ENCODE results near the gene FOXB2. TPM values are rescaled to one million over a fixed set of nuclear protein-coding genes. Genes with fewer than 3 reads are reported as not detected.
A peak's percentile ranks its signal among the peaks of the same experiment; 100 is the strongest.

FOXB2 gene
- total and polyA plus RNA-seq, 7 donors, result not detected

DNA sequence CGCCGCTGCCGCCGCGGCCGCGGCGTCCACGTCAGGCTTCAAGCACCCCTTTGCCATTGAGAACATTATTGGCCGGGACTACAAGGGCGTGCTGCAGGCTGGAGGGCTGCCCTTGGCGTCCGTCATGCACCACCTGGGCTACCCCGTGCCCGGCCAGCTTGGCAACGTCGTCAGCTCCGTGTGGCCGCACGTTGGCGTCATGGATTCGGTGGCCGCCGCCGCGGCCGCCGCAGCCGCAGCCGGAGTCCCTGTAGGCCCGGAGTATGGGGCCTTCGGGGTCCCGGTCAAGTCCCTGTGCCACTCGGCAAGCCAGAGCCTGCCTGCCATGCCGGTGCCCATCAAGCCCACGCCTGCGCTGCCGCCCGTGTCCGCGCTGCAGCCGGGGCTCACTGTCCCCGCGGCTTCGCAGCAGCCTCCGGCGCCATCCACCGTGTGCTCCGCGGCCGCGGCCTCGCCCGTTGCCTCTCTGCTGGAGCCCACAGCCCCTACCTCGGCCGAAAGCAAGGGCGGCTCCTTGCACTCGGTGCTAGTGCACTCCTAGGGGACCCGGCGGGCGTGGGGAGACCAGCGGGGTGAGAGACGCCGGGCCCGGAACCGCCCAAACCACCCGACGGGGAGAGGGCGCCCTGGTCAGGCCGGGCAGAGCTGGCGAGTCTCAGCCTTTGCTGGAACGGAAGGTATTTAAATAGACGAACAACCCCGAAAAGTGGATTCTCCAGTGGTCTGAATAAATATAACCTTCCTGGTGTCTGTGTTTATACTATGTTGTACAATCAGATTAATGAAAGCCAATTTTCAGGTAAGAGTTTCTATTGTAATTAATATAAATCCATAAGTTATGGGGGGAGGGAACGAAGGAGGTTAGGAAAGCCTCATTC lies 1.2 kb downstream of the FOXB2 start:
- intact Hi-C loops (cut with DNase I), result no loop called here
- Histone ChIP-seq H3K9me3 (no peaks in the 10 kb centered on the region), H3K4me3 (peak overlapping the region in 2 of 4 donors; percentile 11 to 12), H3K27me3 (peaks cover 70 to 100% (median 90%) of the 10 kb centered on the region in 3 donors), H3K36me3 (no peaks in the 10 kb centered on the region), H3K4me1 (peaks cover 0 to 57% (median 53%) of the 10 kb centered on the region in 4 donors), H3K27ac (no peak overlapping the region)
- TF ChIP-seq POLR2A (IDR thresholded peaks at IDR 0.05) (no peak), EP300 (IDR thresholded peaks at IDR 0.05) (no peak), POLR2AphosphoS5 (IDR thresholded peaks at IDR 0.05) (no peak)
- TF ChIP-seq, protein P1, sequence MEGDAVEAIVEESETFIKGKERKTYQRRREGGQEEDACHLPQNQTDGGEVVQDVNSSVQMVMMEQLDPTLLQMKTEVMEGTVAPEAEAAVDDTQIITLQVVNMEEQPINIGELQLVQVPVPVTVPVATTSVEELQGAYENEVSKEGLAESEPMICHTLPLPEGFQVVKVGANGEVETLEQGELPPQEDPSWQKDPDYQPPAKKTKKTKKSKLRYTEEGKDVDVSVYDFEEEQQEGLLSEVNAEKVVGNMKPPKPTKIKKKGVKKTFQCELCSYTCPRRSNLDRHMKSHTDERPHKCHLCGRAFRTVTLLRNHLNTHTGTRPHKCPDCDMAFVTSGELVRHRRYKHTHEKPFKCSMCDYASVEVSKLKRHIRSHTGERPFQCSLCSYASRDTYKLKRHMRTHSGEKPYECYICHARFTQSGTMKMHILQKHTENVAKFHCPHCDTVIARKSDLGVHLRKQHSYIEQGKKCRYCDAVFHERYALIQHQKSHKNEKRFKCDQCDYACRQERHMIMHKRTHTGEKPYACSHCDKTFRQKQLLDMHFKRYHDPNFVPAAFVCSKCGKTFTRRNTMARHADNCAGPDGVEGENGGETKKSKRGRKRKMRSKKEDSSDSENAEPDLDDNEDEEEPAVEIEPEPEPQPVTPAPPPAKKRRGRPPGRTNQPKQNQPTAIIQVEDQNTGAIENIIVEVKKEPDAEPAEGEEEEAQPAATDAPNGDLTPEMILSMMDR (IDR thresholded peaks at IDR 0.05), result no peak
- DNase-seq, result no peak
- WGBS, 2 donors, result 2% methylated on average over 75 of the region's 75 CpGs

DNA sequence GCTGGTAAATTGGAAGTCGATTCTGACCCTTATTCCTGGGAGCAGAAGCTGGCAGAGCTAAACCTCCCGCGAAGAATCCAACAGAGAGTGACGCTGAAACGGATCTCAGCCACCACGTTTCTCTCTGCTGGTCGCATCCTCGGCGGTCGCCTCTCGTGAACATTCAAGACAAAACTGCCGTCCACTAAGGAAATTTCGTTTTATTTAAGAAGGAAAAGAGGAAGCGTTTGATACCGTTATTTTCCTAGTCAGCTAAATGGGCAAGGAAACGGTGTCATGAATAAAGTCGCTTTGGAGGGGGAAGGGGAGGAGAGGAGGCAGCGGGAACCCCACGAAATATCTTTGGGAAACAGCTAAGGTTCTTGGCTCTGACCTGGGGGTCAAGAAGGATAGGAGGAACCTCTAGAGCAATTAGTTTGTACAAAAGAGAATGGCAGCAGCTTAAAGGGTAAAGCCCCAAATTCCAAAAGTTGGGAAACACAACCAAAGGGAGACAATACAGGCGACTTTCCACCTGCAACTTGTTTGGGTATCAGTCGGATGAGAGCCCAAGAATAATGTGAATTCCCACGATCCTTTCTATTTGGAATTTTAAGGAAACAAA lies 1.9 kb downstream of the FOXB2 start:
- Histone ChIP-seq H3K27me3 (peaks cover 63 to 100% (median 82%) of the 10 kb centered on the region in 3 donors), H3K36me3 (no peaks in the 10 kb centered on the region), H3K27ac (no peak overlapping the region), H3K4me3 (no peak overlapping the region), H3K4me1 (peaks cover 0 to 49% (median 46%) of the 10 kb centered on the region in 4 donors), H3K9me3 (no peaks in the 10 kb centered on the region)
- no peak for DNase-seq
- WGBS, 2 donors, result 4 to 8% methylated on average over 22 of the region's 22 CpGs
- intact Hi-C loops (cut with DNase I), result no loop called here
- TF ChIP-seq, protein P1 (IDR thresholded peaks at IDR 0.05), result no peak
- TF ChIP-seq POLR2AphosphoS5 (IDR thresholded peaks at IDR 0.05), result peak in 3 of 4 donors; percentile 56 to 80 (median 64)

DNA sequence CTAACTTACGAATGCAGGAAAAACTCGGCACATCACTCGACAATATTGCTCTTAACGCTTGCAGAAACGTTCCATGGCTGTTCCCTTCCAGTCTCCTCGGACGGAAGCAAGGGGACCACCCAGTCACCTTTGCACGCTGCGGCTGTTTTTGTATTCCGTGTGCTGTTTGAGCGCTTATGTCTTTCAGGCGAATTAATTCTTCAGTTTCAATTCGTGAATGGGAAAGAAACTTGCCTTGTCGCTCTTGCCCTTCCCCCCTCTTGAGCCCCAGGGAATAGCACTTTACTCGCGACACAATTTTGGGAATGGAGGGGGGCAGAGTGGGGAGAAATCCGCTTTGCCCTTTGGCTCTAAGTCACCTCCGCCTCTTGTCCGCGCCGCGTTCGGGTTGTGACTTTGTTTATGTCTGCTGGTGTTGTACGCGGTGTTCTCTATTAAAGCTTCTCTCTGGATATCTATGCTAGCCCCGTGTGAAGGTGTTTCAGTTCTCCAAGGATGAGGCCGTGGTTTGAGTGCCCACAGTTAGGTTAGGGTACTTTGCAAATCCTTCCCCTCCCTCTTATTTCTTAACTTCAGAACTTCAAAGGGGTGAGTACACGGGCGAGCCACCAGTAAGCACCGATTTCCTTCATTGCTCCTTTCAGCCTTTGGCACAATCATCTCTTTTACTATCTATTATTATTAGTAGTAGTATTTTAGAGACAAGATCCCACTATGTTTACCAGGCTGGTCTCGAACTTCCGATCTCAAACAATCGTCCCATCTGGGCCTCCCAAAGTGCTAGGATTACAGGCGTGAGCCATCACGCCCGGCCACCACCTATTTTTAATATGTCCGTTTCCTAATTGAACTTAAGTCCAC lies 2.7 kb downstream of the FOXB2 start:
- Histone ChIP-seq H3K27ac (no peak overlapping the region), H3K36me3 (no peaks in the 10 kb centered on the region), H3K4me3 (no peak overlapping the region), H3K4me1 (peaks cover 0 to 45% (median 41%) of the 10 kb centered on the region in 4 donors), H3K27me3 (peaks cover 56 to 98% (median 77%) of the 10 kb centered on the region in 3 donors), H3K9me3 (no peaks in the 10 kb centered on the region)
- intact Hi-C loops (cut with DNase I), result no loop called here
- no peak for DNase-seq
- TF ChIP-seq POLR2AphosphoS5 (IDR thresholded peaks at IDR 0.05) (peak in 1 of 4 donors; percentile 15), EP300 (IDR thresholded peaks at IDR 0.05) (no peak)
- WGBS, 2 donors, result 7 to 8% methylated on average over 37 of the region's 37 CpGs

DNA sequence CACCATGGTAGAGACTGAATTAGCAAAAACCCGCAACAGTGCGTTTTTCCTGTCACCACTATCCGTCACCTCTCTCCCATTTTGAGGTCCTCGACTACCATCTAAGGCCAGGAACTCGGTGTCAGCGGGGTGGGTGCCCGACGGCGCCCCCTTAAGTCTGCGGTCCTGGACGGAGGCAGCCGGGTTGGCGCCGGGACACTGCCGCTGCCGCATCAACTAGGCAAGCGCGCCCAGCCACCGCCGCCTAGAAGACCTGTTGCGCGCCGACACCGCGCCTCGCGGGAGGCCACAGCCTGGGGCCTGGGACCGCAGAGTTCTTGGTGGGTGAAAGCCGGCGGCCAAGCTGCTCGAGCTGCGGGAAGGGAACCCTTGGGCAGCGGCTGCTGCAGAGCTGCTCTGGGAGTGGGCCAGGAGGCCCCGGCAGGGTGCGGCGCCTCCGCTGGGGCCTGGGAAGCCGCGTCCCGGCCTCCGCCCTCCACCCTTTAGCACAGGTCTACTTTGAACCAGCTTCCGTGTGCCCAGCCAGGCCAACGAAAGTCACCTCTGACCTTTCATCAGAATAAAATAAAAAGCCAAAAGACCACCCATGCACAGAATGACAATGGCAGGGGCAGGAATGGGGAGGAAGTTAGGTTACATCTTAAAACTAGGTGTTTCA lies 3.5 kb downstream of the FOXB2 start:
- DNase-seq, result no peak

More for the DNA sequence above, 3.5 kb downstream of the FOXB2 start:
- TF ChIP-seq POLR2AphosphoS5 (IDR thresholded peaks at IDR 0.05) (no peak), EP300 (IDR thresholded peaks at IDR 0.05) (no peak), POLR2A (IDR thresholded peaks at IDR 0.05) (no peak)
- TF ChIP-seq, protein P1 (IDR thresholded peaks at IDR 0.05), result no peak
- H3K4me1 ChIP-seq, result peaks cover 0 to 45% (median 41%) of the 10 kb centered on the region in 4 donors
- WGBS, 2 donors, result 2 to 4% methylated on average over 43 of the region's 43 CpGs
- no peaks in the 10 kb centered on the region for H3K9me3 ChIP-seq
- H3K27me3 ChIP-seq, result peaks cover 50 to 98% (median 74%) of the 10 kb centered on the region in 3 donors
- H3K27ac ChIP-seq, result no peak overlapping the region
- H3K4me3 ChIP-seq, result no peak overlapping the region
- intact Hi-C loops (cut with DNase I), result no loop called here
- H3K36me3 ChIP-seq, result no peaks in the 10 kb centered on the region

All from sigmoid colon (tissue), 7 donors.